Putamen (tissue), 1 donor: ENCODE measurements around the gene SUPT3H.
"Not testable (repeated sequence)": the region's sequence is repeated elsewhere in the genome, so short reads cannot be mapped to it uniquely, and the experiment has no call there.

ENCODE experiments used
- DNase-seq: peaks from one replicate; pipeline ENCODE4 v3.0.0-alpha.2; 2016; ENCODE audit warnings: low spot score

The SUPT3H gene

GRCh38 chr6:45115696-45116095 lies 262.0 kb downstream of the SUPT3H start:
- DNase-seq, result no peak

DNA sequence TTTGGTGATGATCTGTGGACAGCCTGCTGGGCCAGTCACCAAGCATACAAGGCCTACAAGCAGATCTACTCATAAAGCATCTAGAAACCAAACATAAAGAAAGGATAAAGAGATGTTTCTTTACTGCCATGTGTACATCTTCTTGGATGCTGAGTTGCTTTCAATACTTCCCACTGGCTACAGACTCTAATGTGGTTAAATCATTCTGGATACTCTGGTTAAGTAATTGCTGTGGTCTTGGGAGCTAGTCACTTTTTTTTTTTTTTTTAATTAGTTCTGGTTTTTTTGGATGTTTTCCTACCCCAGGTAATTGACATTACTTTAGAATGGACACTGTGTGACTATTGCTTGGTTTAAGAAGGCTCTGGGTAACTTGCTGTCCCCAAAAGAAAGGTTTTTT lies 265.0 kb downstream of the SUPT3H start:
- DNase-seq, result no peak

DNA sequence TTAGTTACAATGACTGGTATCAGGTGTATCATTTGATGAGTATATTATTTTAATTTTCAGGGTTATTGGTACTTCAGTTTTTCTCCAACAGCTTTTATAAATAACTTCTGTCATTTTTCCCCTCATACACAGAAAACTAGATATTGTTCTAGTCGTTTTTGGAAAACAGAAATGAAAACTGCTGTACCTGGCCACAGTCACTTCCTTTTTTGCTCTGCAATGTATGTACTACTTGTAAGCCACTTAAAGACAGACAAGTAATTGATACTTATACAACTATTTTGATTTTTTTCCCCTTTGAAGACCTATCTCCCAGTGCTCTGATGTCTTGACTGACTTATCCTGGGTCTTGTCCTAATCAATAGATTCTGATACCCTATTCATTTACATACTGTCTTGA lies 268.2 kb downstream of the SUPT3H start:
- DNase-seq, result no peak

GRCh38 chr6:45105170-45105820 lies 272.4 kb downstream of the SUPT3H start:
- DNase-seq, result no peak

DNA sequence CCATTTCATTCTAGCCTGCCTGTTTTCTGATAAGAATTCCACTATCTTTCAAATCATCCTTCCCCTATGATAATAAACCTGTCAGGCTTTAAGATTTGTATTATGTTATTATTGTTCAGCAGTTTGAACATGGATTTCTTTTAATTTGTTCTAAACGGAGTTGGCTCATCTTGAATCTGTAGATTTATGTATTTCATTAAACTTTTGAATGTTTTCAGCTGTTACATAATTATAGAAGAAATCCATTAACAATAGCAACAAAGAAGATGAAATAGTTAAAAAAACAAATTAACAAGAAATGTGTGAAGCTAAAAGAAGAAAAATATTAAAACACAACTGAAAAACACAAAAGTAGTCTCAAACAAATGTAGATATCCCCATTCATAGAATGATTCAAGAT lies 273.3 kb downstream of the SUPT3H start:
- no peak for DNase-seq

DNA sequence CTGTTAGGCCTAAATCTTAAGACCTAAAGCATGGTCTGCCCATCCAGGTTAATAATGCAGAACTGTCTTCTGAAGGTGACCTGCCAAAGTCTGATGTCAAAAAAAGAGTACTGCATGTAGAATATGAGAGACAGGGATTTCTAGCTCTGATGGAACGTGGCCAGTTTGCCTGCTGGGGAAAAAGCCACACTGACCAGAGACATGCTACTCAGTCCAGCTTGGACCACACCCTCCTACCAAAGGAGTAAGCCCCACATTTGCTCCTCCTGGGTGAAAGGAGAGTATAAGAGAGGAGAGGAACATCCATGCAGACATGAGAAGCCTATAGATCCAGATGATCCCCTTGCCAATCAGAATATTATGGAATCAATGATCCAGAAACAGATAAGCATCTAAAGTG lies 279.5 kb downstream of the SUPT3H start:
- no peak for DNase-seq

- DNase-seq, result no peak
Measured at GRCh38 chr6:45094831-45095230, 282.9 kb downstream of the SUPT3H start.

GRCh38 chr6:45092135-45092534 lies 285.6 kb downstream of the SUPT3H start:
- DNase-seq, result no peak

GRCh38 chr6:45086360-45087084 lies 291.2 kb downstream of the SUPT3H start:
- no peak for DNase-seq

- no peak for DNase-seq
Measured at GRCh38 chr6:45084257-45084656, 293.5 kb downstream of the SUPT3H start.

- no peak for DNase-seq
Measured at GRCh38 chr6:45082091-45082490, 295.6 kb downstream of the SUPT3H start.

DNA sequence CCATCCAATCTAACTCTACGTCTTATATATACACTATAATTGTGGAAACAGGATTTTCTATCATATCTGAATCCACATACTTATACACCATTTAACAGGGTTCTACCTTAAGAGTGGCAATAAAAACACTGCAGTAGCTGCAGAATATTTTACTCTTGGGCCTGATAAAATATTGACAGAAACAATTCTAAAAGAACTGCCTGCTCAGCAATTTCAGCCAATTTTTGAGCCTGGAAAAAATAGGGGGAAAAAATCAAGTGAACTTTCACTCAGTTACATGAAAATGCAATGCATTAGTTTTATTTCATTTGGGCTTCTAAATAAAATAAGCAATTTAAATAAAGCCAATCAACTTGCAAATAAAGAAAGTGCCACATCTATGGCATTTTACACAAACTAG lies 296.1 kb downstream of the SUPT3H start:
- DNase-seq, result no peak

DNA sequence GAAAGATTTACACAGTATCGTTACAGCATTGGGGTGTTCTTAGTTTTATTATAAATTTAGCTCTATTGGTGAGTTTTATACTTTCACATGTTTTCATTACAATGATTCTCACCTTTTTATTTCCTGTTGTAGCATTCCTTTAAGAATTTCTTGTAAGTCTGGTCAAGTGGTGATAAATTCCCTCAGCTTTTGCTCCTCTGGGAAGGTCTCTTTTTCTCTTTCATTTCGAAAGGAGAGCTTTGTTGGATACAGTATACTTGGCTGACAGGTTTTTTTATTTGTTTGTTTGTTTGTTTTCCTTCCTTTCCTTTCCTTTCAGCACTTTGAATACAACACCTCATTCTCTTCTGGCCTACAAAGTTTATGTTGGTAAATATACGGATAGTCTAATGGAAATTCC lies 299.3 kb downstream of the SUPT3H start:
- no peak for DNase-seq

DNA sequence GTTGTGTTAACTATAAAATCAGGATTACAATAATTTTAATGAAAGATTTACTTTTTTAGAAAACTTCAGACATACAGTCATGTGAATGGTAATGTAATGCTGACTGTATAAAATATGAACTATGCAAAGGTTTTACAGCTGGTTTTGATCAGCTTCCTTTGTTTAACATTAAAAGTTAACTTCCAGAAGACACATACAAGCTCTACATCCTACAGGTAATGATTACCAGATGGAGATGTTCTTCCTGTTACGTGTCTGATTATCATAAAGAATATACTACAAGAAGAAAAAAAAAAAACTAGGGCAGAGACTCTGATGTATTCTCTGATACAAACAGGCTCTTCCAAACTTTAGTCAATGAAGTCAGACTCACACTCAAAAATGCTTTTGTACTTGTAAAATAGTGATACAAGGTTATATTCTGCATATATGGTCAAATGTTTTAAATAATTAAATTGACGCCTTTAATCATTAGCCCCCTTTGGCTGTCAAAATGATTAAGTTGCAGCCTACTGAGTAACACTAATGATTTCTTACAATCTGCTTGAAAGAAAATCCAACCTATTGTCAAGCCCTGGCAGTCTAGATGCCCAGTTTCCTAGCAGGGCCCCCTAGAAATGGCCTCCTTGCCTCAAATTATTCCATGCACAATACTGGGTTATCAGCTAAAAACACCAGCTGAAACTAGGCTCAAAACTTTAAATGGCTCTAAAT lies 301.4 kb downstream of the SUPT3H start:
- DNase-seq, result no peak

GRCh38 chr6:45075246-45075645 lies 302.5 kb downstream of the SUPT3H start:
- DNase-seq, result no peak

DNA sequence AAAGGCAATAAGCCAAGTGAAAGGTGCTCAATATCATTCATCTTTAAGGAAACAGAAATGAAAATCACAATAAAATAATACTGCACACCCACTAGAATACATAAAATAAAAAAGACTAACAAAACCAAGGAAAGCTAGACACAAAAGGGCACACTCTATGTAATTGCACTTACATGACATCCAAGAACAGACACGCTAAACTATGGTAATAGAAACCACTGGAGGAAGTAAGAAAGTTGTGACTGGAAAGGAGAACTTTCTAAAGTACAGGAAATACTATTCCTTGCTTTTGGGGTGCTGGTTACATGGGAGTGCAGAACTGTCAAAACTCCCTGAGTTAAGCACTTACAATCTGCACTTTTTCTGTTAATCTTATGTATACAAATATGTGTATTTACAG lies 303.3 kb downstream of the SUPT3H start:
- DNase-seq, result no peak

GRCh38 chr6:45073771-45074170 lies 304.0 kb downstream of the SUPT3H start:
- DNase-seq, result no peak

- DNase-seq, result no peak
Measured at GRCh38 chr6:45072673-45073072, 305.1 kb downstream of the SUPT3H start.

DNA sequence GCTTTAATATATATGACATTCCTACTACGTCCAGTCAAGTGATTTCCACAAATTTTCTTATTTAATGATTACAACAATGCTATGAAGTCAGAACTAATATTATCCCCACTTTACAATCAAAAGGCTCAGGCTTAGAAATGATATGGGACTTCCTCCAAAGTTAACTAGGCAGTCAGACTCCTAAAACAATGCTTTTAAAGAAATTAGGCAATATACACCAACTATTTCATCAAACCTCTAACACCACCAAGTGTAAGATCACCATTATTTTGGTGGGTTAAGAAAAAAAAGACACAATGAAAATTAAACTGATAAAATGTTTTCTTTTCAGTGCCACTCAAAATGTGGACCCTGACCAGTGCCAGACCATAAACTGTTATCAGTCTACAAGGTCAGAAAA lies 305.7 kb downstream of the SUPT3H start:
- DNase-seq, result no peak

- no peak for DNase-seq
Measured at GRCh38 chr6:45069091-45069490, 308.6 kb downstream of the SUPT3H start.

GRCh38 chr6:45067446-45067845 lies 310.3 kb downstream of the SUPT3H start:
- DNase-seq, result not testable (repeated sequence)

GRCh38 chr6:45062659-45063058 lies 315.1 kb downstream of the SUPT3H start:
- DNase-seq, result not testable (repeated sequence)

- no peak for DNase-seq
Measured at GRCh38 chr6:45057711-45058110, 320.0 kb downstream of the SUPT3H start.
